HL-60 (cell line): Measurements from ENCODE around the gene PAQR8.

Source experiments
- CTCF ChIP-seq: IDR thresholded peaks from one replicate; pipeline ENCODE4 v1.5.1; 2011; ENCODE audit warnings: low read length, control low read depth, inconsistent platforms; ENCODE audit not compliant: insufficient read depth
- POLR2AphosphoS5 ChIP-seq: IDR thresholded peaks from 2 replicates; pipeline ENCODE4 v1.6.1; 2012; ENCODE audit warnings: low read depth

DNA sequence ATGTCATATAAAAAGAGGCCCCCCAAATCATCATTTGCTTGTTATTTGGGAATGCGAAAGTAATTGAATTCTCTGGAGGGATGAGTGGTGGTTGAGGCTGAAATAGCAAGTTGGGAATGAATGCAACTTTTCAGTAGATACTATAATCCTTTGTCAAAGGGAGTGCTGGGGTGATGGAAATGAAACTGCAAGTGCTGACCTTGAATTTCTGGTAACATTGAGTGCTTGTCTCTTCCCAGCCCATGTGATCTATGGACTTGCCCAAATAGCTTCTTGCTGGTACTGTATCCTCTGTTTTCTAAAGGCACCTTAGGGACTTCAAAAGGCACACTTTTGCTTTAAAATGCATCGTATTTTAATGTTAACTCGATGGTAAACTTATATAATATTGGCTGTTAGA, 14.8 kb downstream of the PAQR8 start:
- no peak for TF ChIP-seq CTCF
- TF ChIP-seq POLR2AphosphoS5 = no peak
